SK-N-SH (cell line): ENCODE data around the gene FOXP1.
"Not testable (repeated sequence)": the region's sequence is repeated elsewhere in the genome, so short reads cannot be mapped to it uniquely, and the experiment has no call there.

Experiments used
- POLR2AphosphoS5 ChIP-seq: IDR thresholded peaks from 2 replicates; pipeline ENCODE4 v1.6.1; 2012; ENCODE audit warnings: low read depth, low read length
- RAD21 ChIP-seq: IDR thresholded peaks from 2 replicates; pipeline ENCODE4 v1.6.1; 2012; ENCODE audit warnings: mild to moderate bottlenecking, low read length

- not testable (repeated sequence) for TF ChIP-seq POLR2AphosphoS5, RAD21
These were observed 57.1 kb downstream of the FOXP1 start for GRCh38 chr3:71526448-71526847.
